ENCODE data around the gene PARD3B. TPM values are rescaled to one million over a fixed set of nuclear protein-coding genes. Genes with fewer than 3 reads are reported as not detected.

Gene PARD3B
- total RNA-seq, 1 donor from 2014 or later = 6.5 TPM

- Histone ChIP-seq H3K36me3 (ENCODE audit: control insufficient read depth, insufficient read depth, low read length) (no peaks in the 10 kb centered on the region), H3K4me3 (ENCODE audit: low read depth, low read length) (no peak overlapping the region), H3K27me3 (ENCODE audit: control insufficient read depth, insufficient read depth, low read length) (no peaks in the 10 kb centered on the region)
- no peak for TF ChIP-seq CTCF (IDR thresholded peaks at IDR 0.05; ENCODE audit: insufficient read depth, low read length, poor library complexity, severe bottlenecking)
- DNase-seq (ENCODE audit: low read depth) = no peak
These were observed 40.7 kb upstream of the PARD3B start for GRCh38 chr2:204504594-204504993.

- DNase-seq (ENCODE audit: low read depth) = no peak
- Histone ChIP-seq H3K27me3 (ENCODE audit: control insufficient read depth, insufficient read depth, low read length) (no peaks in the 10 kb centered on the region), H3K4me3 (ENCODE audit: low read depth, low read length) (no peak overlapping the region), H3K36me3 (ENCODE audit: control insufficient read depth, insufficient read depth, low read length) (no peaks in the 10 kb centered on the region)
- TF ChIP-seq CTCF (IDR thresholded peaks at IDR 0.05; ENCODE audit: insufficient read depth, low read length, poor library complexity, severe bottlenecking) = no peak
These were observed 39.8 kb upstream of the PARD3B start for GRCh38 chr2:204505488-204505887.

- no peak overlapping the region for H3K4me3 ChIP-seq (ENCODE audit: low read depth, low read length)
- no peak for DNase-seq (ENCODE audit: low read depth)
- TF ChIP-seq CTCF (IDR thresholded peaks at IDR 0.05; ENCODE audit: insufficient read depth, low read length, poor library complexity, severe bottlenecking) = no peak
- H3K36me3 ChIP-seq (ENCODE audit: control insufficient read depth, insufficient read depth, low read length) = no peaks in the 10 kb centered on the region
- no peaks in the 10 kb centered on the region for H3K27me3 ChIP-seq (ENCODE audit: control insufficient read depth, insufficient read depth, low read length)
These were observed 39.3 kb upstream of the PARD3B start for GRCh38 chr2:204505946-204506345.

GRCh38 chr2:204507636-204508035, 37.6 kb upstream of the PARD3B start:
- Histone ChIP-seq H3K27me3 (ENCODE audit: control insufficient read depth, insufficient read depth, low read length) (no peaks in the 10 kb centered on the region), H3K4me3 (ENCODE audit: low read depth, low read length) (no peak overlapping the region), H3K36me3 (ENCODE audit: control insufficient read depth, insufficient read depth, low read length) (no peaks in the 10 kb centered on the region)
- DNase-seq (ENCODE audit: low read depth) = no peak
- TF ChIP-seq CTCF (IDR thresholded peaks at IDR 0.05; ENCODE audit: insufficient read depth, low read length, poor library complexity, severe bottlenecking) = no peak

GRCh38 chr2:204510709-204511420, 34.4 kb upstream of the PARD3B start:
- Histone ChIP-seq H3K27me3 (ENCODE audit: control insufficient read depth, insufficient read depth, low read length) (no peaks in the 10 kb centered on the region), H3K4me3 (ENCODE audit: low read depth, low read length) (no peak overlapping the region), H3K36me3 (ENCODE audit: control insufficient read depth, insufficient read depth, low read length) (no peaks in the 10 kb centered on the region)
- TF ChIP-seq CTCF (IDR thresholded peaks at IDR 0.05; ENCODE audit: insufficient read depth, low read length, poor library complexity, severe bottlenecking) = no peak
- DNase-seq (ENCODE audit: low read depth) = no peak

- no peak for DNase-seq (ENCODE audit: low read depth)
- H3K4me3 ChIP-seq (ENCODE audit: low read depth, low read length) = no peak overlapping the region
- H3K36me3 ChIP-seq (ENCODE audit: control insufficient read depth, insufficient read depth, low read length) = no peaks in the 10 kb centered on the region
- TF ChIP-seq CTCF (IDR thresholded peaks at IDR 0.05; ENCODE audit: insufficient read depth, low read length, poor library complexity, severe bottlenecking) = no peak
- H3K27me3 ChIP-seq (ENCODE audit: control insufficient read depth, insufficient read depth, low read length) = no peaks in the 10 kb centered on the region
These were observed 30.8 kb upstream of the PARD3B start for GRCh38 chr2:204514439-204514838.

Data from kidney epithelial cell (primary cell).